ENCODE measurements around the gene GRIFIN.

GRIFIN gene

GRCh38 chr7:2507208-2507916 lies 31.2 kb upstream of the GRIFIN start:
- Mint-ChIP-seq H3K27ac (no peak overlapping the region), H3K4me3 (no peak overlapping the region), H3K9me3 (no peaks in the 10 kb centered on the region), H3K36me3 (no peaks in the 10 kb centered on the region), H3K4me1 (peaks cover 43% of the 10 kb centered on the region)
- ATAC-seq (no peak), DNase-seq (ENCODE audit: low spot score in 2 of 2) (peak in 1 of 2 donors; percentile 47)

- no peak for ATAC-seq
- Mint-ChIP-seq H3K4me3 (no peak overlapping the region), H3K36me3 (no peaks in the 10 kb centered on the region), H3K4me1 (peaks cover 24% of the 10 kb centered on the region), H3K27ac (no peak overlapping the region), H3K9me3 (no peaks in the 10 kb centered on the region)
- no peak for DNase-seq (ENCODE audit: low spot score in 2 of 2)
Observed at GRCh38 chr7:2505401-2505800, 29.2 kb upstream of the GRIFIN start.

DNA sequence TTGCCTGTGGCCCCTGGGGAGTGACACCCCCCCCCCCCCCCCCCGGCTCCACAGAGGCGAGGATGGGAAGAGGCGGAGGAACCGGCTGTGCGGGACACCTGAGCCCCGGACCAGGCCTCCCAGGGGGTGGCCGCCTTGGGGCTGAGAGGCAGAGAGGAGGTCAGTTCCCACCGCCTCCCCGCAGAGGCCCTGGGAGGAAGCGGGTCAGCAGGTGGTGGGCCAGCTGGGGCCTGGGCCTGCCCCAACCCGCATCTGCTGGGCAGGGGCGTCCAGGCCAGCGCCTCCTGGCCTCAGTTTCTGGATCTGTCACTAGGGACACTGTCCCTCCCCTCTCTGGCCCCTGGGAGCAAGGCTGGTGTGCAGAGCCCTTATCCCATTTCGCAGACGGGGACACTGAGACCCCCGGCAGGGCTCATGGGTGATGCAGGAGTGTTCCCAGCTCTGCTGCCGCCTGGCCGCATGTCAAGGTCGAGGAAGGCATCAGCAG lies 28.7 kb upstream of the GRIFIN start:
- no peaks in the 10 kb centered on the region for H3K36me3 Mint-ChIP-seq
- H3K27ac Mint-ChIP-seq, result peak overlapping the region; percentile 26
- H3K4me1 Mint-ChIP-seq, result peaks cover 19% of the 10 kb centered on the region
- ATAC-seq (no peak), DNase-seq (ENCODE audit: low spot score in 2 of 2) (no peak)
- H3K9me3 Mint-ChIP-seq, result no peaks in the 10 kb centered on the region
- H3K4me3 Mint-ChIP-seq, result no peak overlapping the region

GRCh38 chr7:2504128-2504888 lies 28.1 kb upstream of the GRIFIN start:
- H3K4me3 Mint-ChIP-seq, result no peak overlapping the region
- H3K9me3 Mint-ChIP-seq, result no peaks in the 10 kb centered on the region
- no peak for ATAC-seq
- no peak for DNase-seq (ENCODE audit: low spot score in 2 of 2)
- H3K4me1 Mint-ChIP-seq, result peaks cover 13% of the 10 kb centered on the region
- peak overlapping the region; percentile 26 for H3K27ac Mint-ChIP-seq
- no peaks in the 10 kb centered on the region for H3K36me3 Mint-ChIP-seq

DNA sequence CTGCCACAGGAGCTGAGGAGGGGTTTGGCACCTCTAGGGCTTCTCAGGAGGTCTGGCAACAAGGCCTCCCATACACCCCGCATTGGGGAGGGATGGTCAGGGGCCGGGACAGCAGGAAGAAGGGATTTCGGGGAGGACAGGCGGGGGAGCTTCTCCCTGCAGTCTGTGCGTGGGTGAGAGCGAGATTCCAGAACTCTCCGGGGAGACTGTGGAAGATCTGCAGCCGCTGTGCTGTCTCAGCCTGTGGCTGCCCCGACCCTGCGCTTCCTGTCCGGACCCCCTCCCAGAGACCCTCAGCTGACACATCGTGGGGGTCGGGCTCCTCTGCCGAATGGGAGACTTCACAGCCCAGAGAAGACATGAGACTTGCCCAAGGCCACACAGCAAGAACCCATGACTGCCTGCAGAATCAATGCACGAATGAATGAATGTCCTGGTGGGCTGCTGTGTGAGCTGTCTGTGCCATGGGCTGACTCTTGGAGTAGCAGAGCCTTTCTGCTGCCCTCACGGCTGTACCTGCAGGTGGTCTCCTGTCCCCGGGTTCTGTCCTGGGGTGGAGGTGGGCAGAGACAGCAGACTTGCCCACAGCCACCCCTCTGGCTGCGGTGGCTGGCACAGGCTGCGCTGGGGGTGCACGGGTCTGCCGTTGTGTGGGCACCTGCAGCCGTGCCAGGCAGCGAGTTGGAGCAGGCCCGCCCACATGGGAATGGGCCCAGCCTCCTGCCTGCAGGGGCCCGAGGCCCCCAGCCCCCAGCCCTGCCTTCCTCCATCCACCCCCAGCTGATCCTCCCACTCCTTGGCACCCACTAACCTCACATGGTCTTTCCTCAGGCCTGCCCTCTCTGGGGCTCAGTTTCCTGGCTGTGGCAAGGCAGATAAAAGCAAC lies 27.1 kb upstream of the GRIFIN start:
- no peak overlapping the region for H3K27ac Mint-ChIP-seq
- H3K4me1 Mint-ChIP-seq, result peaks cover 3% of the 10 kb centered on the region
- H3K4me3 Mint-ChIP-seq, result no peak overlapping the region
- ATAC-seq, result no peak
- H3K36me3 Mint-ChIP-seq, result no peaks in the 10 kb centered on the region
- H3K9me3 Mint-ChIP-seq, result no peaks in the 10 kb centered on the region
- peak in 1 of 2 donors; percentile 47 for DNase-seq (ENCODE audit: low spot score in 2 of 2)

DNA sequence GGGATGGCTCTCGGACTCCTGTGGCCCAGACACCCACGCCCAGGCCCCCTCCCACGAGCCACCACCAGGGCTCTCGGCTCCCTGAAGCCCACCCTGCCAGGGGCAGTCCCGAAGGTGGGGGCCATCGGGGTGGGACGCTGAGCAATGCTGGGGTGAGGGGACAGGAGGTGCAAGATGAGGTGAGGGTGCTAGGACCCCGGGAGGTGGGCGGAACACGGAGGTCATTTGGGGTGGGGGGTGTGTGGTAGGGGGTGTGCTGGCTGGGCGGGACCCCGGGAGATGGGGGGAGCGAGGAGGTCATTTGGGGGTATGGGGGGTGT lies 26.4 kb upstream of the GRIFIN start:
- Mint-ChIP-seq H3K27ac (no peak overlapping the region), H3K36me3 (no peaks in the 10 kb centered on the region), H3K4me3 (no peak overlapping the region), H3K9me3 (no peaks in the 10 kb centered on the region), H3K4me1 (no peaks in the 10 kb centered on the region)
- ATAC-seq (no peak), DNase-seq (ENCODE audit: low spot score in 2 of 2) (no peak)

DNA sequence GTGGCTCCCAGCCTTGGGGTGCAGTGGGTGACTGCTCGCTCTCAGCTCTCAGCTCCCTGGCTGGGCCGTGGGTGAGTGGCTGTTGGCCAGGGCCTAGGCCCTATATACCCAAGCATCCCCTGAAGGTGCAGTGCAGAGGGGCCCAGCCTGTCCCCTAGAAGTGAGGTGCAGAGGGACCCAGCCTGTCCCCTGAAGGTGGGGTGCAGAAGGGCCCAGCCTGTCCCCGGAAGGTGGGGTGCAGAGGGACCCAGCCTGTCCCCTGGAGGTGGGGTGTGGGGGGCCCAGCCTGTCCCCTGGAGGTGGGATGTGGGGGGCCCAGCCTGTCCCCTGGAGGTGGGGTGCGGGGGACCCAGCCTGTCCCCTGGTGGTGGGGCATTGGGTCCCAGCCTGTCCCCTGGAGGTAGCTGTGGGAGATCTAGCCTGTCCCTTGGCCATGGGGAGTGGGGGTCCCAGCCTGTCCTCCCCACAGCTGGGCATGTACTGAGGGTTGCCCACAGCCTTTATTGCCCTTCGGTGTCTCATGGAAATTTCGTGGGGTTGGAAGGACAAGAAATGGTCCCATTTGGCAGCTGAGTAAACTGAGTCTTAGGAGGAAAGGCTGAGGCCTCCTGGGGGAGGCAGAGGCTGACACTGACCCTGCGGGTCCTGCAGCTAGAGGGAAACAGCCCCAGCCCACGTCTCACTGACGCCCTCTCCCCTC lies 25.9 kb upstream of the GRIFIN start:
- Mint-ChIP-seq H3K9me3 (no peaks in the 10 kb centered on the region), H3K4me1 (no peaks in the 10 kb centered on the region), H3K27ac (no peak overlapping the region), H3K36me3 (no peaks in the 10 kb centered on the region), H3K4me3 (no peak overlapping the region)
- peak in 1 of 2 donors; percentile 46 for DNase-seq (ENCODE audit: low spot score in 2 of 2)
- no peak for ATAC-seq

GRCh38 chr7:2500701-2501100 lies 24.5 kb upstream of the GRIFIN start:
- H3K4me3 Mint-ChIP-seq, result no peak overlapping the region
- H3K27ac Mint-ChIP-seq, result peak overlapping the region; percentile 9
- DNase-seq (ENCODE audit: low spot score in 2 of 2), result no peak
- H3K36me3 Mint-ChIP-seq, result no peaks in the 10 kb centered on the region
- no peak for ATAC-seq
- no peaks in the 10 kb centered on the region for H3K4me1 Mint-ChIP-seq
- no peaks in the 10 kb centered on the region for H3K9me3 Mint-ChIP-seq

DNA sequence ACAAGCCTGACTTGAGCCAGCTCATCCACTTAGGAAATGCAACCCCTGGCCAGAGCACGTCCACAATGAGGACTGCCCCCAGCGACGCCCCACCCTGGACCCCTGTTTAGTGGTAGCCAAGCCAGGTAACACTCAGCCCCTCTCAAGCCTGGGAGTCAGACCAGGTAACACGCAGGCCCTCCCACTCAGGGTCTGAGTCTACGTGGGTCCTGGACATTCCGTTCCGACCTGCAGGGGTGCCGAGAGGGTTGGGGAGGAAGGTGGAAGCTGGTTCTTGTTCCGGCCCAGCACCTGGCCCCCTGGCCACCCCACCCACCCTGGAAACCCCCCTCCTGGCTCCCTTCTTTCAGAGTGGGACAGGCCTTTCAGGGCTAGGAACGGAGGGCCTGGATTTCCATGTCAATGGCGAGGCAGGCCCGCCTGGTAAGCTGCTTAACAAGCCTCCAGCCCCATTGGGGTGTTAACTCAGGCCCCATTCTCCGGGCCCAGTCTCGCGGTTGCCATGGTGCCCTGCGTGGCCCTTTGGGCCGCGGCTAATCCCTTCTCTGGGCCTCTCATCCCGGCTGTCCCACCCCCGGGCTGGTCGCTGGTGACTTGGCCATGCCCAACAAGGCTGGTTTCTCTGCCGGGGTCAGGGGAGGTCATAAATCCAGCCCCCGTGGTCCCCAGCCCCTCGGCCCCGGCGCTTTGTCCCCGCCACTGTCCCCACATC lies 23.7 kb upstream of the GRIFIN start:
- H3K27ac Mint-ChIP-seq, result no peak overlapping the region
- no peaks in the 10 kb centered on the region for H3K4me1 Mint-ChIP-seq
- no peak overlapping the region for H3K4me3 Mint-ChIP-seq
- no peaks in the 10 kb centered on the region for H3K9me3 Mint-ChIP-seq
- ATAC-seq, result no peak
- H3K36me3 Mint-ChIP-seq, result no peaks in the 10 kb centered on the region
- DNase-seq (ENCODE audit: low spot score in 2 of 2), result no peak

DNA sequence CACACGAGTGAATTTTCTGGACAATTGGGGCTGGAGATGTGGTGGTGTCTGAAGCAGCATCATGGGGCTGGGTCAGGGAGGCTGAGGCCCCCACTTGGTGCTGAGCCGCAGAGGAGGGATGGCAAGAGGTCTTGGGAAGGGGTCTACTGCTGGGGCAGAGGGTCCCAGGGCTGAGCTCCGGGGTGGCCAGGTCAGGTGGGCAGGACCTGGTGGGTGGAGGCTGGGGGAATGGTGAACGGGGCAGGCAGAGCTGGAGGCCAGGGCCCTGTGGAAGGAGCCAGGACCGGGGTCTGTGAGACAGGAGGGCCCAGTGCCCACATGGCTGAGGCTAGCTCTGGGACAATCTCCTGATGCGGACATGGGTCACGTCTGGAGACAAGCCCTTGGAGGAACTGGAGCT lies 23.0 kb upstream of the GRIFIN start:
- no peaks in the 10 kb centered on the region for H3K36me3 Mint-ChIP-seq
- no peak for DNase-seq (ENCODE audit: low spot score in 2 of 2)
- no peaks in the 10 kb centered on the region for H3K9me3 Mint-ChIP-seq
- no peaks in the 10 kb centered on the region for H3K4me1 Mint-ChIP-seq
- H3K4me3 Mint-ChIP-seq, result no peak overlapping the region
- no peak for ATAC-seq
- H3K27ac Mint-ChIP-seq, result no peak overlapping the region

GRCh38 chr7:2498708-2499107 lies 22.5 kb upstream of the GRIFIN start:
- Mint-ChIP-seq H3K27ac (no peak overlapping the region), H3K4me3 (no peak overlapping the region), H3K36me3 (no peaks in the 10 kb centered on the region), H3K4me1 (no peaks in the 10 kb centered on the region), H3K9me3 (no peaks in the 10 kb centered on the region)
- ATAC-seq (no peak), DNase-seq (ENCODE audit: low spot score in 2 of 2) (no peak)

DNA sequence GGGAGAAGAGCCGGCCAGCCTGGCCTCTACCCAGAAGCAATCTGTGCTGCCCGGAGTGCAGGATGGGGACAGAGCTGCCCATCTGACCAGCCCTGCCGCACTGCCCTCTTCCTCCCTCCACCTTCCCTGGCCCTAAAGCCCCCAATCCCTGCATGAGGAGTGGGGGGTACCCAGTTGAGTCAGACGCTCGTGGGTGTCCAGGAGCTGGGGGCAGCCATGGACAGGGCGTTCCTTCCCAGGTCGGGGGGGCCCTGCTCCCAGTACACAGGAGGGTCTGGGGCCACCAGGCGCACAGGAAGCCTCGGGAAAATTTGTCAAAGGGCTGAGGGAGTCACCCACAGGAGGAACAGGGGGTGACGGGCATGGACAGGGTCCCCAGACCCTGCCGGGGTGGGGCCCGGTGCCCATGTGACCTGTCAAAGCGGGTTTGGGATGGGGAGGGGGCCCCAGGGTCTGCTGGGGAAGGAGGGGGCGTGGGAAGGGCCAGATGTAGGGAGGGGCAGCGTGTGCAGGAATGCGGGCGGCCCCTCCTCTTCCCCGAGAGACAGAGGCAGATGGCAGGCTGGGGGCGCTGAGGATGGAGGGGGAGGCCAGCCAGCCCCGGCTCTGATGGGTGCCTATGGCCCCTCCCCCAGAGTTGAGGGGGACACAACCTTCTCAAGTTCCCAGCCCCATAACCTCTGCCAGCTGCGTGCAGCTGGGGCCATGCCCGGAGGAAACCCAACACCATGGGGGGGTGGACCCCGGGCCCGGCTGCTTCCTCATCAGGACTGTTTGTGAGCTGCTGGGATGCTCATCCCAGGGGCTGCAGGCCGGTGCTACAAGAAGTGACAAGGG lies 21.5 kb upstream of the GRIFIN start:
- no peak overlapping the region for H3K4me3 Mint-ChIP-seq
- DNase-seq (ENCODE audit: low spot score in 2 of 2), result no peak
- no peaks in the 10 kb centered on the region for H3K9me3 Mint-ChIP-seq
- ATAC-seq, result no peak
- no peaks in the 10 kb centered on the region for H3K4me1 Mint-ChIP-seq
- no peaks in the 10 kb centered on the region for H3K36me3 Mint-ChIP-seq
- H3K27ac Mint-ChIP-seq, result no peak overlapping the region

DNA sequence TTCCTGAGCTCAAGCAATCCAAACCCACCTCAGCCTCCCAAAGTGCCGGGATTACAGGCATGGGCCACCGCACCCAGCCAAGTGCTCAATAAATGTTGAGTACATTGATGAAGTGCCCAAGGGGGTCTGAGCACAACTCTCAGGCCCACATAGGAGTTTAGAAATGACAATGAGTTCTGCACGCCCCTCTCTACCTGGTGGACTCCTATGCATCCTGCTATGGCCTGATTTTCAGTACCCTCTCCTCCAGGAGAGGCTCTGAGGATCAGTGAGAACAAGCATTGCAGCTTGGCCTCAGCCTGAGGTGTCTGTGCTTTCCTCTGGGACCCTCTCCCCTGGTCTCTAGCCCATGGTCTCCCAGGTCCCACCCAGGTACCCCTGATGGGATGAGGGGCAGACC lies 20.9 kb upstream of the GRIFIN start:
- DNase-seq (ENCODE audit: low spot score in 2 of 2) (no peak), ATAC-seq (no peak)
- Mint-ChIP-seq H3K4me3 (no peak overlapping the region), H3K27ac (no peak overlapping the region), H3K9me3 (peaks cover 1% of the 10 kb centered on the region), H3K36me3 (no peaks in the 10 kb centered on the region), H3K4me1 (peaks cover 3% of the 10 kb centered on the region)

GRCh38 chr7:2496375-2496774 lies 20.2 kb upstream of the GRIFIN start:
- no peak for ATAC-seq
- H3K4me1 Mint-ChIP-seq, result peaks cover 6% of the 10 kb centered on the region
- H3K27ac Mint-ChIP-seq, result no peak overlapping the region
- H3K4me3 Mint-ChIP-seq, result no peak overlapping the region
- peaks cover 3% of the 10 kb centered on the region for H3K9me3 Mint-ChIP-seq
- no peaks in the 10 kb centered on the region for H3K36me3 Mint-ChIP-seq
- no peak for DNase-seq (ENCODE audit: low spot score in 2 of 2)

All from stimulated activated effector memory CD8-positive, alpha-beta T cell treated with anti-CD3 and anti-CD28 coated beads, Interleukin-12 subunit alpha, Interleukin-12 subunit beta, amount 100 ng/mL, for 72 hours (primary cell).